HG03378 (cell line): ENCODE measurements around the gene KLF13.
"Not testable (repeated sequence)": the region's sequence is repeated elsewhere in the genome, so short reads cannot be mapped to it uniquely, and the experiment has no call there.

Experiments used
- ATAC-seq: cut with Tn5 transposase; IDR thresholded peaks from one replicate; pipeline ENCODE4 v1.9.1; 2021; ENCODE audit warnings: mild to moderate bottlenecking, moderate library complexity; ENCODE audit not compliant: unreplicated experiment

Gene KLF13

GRCh38 chr15:31344823-31345605, 18.4 kb downstream of the KLF13 start:
- ATAC-seq: no peak

DNA sequence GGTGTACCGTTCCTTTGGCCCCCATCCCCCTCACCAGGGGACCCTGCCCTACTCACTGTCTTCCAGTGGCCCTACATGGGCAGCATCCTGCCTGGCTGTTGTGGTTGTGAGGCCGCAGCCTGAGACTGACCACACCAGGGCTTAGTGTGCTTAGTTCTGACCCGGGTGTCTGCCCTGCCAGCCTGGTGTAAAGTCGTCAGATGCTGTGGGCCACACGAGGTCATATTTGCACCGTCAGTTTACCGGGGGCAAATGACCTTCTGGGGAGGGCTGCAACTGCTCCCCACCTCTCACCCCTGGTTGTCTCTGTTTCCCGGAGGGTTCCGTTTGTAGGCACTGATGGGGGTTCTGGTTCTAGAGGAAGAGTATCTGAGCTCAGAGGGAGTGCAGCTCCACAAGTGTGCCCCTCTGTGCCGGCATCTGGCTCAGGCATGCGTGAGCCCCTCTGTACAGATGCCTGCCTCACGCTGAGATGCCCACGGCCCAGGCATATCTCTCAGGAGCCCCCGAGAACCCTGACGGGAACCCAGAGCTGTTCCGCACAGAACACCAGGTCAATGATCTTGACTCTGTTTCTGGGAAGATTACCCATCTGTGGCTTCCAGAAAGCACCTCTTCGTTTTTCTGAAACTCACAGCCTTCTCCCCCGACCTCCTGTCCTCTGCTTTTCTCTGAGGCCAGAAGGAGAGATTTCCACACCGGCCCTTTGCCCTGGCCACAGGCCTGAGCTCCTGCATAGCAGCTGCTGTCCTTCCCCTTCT, 19.2 kb downstream of the KLF13 start:
- no peak for ATAC-seq

- ATAC-seq: no peak
These were observed 19.9 kb downstream of the KLF13 start for GRCh38 chr15:31346367-31347066.

DNA sequence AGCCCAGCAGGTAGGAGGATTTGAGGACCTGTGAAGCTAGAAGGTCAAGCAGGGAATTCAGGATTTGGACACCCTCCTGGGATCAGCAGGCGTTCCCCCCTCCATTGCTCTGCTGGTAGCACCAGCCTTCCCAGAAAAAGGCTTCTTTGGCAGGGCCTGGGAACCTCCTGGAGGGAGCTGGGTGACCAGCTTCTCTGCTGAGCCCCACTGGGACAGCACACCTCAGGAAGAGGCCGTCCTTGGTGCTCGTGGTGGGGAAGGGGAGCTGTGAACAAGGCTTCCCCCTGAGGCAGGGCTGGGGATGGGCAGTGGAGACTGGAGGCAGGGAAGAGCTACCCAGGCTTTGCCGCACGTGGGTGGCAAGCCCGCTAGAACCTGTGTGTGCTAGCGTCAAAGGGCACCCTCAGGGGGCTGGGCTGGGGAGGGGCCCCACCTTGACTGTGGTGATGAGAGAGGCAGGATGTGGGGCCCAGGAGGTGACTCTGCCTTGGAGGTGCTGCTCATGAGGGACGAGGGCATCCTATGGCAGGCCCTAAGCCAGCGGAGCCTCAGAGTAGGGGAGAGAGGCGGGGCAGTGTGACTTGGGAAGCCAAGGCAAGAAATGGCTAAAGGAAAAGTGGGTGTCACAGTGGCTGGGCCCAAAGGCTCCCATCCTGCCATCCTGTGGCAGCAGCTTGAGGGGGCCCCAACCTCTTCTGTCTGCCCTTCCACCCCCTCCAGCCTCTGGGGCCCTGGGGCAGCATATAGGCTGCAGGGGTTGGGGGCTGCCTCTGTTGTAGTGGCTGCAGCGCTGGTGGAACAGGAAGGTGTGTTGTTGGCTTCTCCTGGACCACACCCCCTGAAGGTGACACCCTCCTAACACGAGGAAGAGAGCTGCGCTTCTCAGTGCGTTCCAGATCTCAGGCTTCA, 20.7 kb downstream of the KLF13 start:
- ATAC-seq: no peak

GRCh38 chr15:31347981-31348803, 21.6 kb downstream of the KLF13 start:
- ATAC-seq: no peak

- ATAC-seq: no peak
These were observed 22.9 kb downstream of the KLF13 start for GRCh38 chr15:31349233-31350141.

DNA sequence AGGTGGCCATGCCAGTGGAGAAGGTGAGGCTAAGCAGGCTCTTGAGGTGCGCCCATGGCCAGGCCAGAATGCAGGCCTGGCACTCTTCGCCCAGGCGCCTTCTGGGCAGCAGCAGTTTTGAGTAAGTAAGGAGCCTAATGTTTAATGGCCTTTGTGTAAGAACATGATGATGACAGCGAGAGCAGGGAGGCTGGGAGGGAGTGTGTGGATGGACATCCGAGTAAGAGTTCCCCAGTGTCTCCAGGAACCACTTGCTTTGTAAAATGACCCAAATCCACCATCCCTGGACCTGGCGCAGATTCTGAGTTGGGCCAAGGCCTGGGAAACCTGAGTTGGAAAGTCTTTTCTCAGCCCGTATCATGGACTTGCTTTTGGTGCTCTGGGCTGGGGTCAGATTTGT, 24.1 kb downstream of the KLF13 start:
- no peak for ATAC-seq

- no peak for ATAC-seq
These were observed 25.7 kb downstream of the KLF13 start for GRCh38 chr15:31352339-31352751.

DNA sequence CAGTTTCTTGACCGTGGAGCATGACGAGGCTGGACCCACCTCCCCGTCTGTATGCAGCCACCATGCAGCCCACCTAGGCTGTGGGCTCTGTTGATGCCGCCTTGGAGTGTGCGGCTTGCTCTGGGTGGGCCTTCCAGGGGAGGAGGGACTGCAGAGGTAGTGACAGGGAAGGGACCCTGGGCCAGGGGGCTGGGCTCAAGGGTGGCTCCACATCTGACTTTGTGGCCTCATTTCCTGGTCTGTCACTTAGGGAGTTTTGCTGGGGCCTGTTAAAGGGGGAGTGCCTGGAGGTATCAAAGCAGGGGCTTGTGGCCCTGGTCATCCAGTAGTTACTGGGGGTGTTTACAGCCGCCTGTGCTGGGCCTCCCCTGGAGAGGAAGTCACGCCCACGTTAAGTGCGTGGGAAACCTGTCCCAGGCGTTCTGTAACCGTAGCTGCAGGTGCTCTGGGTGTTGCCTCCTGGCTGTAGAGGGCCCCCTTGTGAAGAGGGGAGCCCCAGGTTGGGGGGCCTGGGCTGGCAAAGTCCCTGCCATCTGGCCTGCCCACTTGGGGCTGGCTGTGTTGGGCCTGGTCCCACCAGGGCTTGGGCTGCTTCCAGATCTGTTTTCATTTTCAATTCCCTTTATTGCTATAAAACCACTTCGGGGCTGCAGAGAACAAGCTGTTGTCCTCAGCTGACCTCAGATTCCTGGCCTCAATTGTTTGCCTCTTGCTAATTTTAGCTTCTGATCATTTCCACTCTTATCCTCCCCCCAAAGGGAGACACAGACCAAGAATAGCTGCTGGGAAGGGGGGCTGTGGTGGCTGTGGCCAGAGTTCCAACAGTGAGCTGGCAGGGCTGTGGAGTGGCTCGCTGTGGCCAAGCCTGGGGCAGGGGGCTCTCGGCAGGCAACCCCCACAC, 26.5 kb downstream of the KLF13 start:
- peak; percentile 73 for ATAC-seq

DNA sequence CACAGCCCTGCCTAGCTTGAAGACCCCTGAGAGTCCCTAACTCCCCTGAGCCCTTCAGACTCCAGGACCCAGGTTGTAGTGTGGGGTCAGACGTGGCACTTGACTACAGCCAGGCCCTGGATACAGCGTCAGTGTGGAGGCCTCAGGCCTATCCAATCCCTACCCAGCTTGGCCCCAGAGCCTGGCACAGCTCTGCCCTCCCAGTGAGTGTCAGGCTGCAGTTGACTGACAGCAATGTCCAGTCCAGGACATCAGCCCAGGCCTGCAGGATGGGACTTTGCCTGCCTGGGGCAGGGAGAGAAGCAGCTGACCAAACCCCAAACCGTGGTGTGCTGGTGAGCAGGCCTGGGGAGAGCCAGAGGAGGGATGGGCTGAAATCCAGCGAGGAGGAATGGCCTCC, 27.3 kb downstream of the KLF13 start:
- ATAC-seq: no peak

DNA sequence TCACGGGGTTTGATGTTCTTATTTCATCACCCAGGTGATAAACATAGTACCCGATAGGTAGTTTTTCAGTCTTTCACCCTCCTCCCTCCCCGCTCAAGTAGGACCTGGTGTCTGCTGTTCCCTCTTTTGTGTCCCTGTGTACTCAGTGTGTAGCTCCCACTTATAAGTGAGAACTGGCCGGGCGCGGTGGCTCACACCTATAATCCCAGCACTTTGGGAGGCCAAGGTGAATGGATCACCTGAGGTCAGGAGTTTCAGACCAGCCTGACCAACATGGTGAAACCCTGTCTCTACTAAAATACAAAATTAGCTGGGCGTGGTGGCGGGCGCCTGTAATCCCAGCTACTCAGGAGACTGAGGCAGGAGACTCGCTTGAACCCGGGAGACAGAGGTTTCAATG, 29.5 kb downstream of the KLF13 start:
- ATAC-seq: not testable (repeated sequence)

GRCh38 chr15:31357148-31357547, 30.5 kb downstream of the KLF13 start:
- no peak for ATAC-seq

DNA sequence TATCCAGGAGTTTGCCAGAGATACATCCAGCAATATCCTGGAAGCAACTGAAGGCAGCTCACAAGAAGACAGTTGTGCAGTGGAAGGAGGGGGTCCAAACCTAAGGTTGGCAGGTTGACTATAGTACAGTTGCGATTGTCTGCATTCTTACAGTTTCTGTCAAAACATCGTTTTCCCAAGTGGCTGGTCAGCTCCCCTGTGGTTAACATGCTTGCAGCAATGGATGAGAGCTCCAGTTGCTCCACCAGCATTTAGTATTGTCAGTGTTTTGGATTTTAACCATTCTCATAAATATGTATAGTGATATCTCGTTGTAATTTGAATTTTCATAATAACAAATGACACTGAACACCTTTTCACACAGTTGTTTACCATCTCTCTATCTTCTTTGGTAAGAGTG, 31.5 kb downstream of the KLF13 start:
- ATAC-seq: no peak

DNA sequence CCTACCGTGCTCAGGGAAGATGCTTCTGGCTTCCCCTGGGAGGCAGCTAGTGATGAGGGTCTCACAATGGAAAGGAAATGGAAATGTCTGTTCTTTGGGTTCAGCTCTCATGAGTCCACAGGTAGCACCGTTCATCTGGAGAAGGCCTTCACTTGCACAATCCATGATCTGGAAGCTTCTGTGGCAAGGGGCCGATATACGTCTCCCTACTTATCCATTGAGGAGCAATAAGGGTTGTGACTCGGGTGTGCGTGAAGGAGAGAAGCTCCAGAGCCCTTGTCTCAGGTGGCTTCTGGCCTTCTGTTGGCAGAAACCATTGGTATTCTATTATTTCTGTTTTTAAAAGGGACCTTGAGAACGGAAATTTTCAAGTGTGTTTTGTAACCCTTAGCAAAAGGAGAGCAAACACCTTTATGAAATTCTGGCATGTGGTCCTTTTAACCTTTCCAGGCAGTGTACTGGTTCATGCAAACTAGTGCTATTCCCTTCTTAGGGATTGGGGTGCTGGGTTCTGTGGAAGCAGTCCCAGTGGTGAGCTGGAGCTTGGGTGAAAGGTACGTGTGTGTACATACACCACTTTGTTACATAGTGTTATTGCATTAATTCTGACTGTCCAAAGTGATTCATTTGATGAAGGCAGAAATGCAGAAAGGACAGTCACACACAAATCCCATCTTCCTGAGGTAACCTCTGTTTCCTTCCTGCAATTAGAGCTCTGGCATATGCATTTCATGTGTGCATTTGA, 32.5 kb downstream of the KLF13 start:
- ATAC-seq: no peak

GRCh38 chr15:31359702-31360111, 33.1 kb downstream of the KLF13 start:
- ATAC-seq: no peak

DNA sequence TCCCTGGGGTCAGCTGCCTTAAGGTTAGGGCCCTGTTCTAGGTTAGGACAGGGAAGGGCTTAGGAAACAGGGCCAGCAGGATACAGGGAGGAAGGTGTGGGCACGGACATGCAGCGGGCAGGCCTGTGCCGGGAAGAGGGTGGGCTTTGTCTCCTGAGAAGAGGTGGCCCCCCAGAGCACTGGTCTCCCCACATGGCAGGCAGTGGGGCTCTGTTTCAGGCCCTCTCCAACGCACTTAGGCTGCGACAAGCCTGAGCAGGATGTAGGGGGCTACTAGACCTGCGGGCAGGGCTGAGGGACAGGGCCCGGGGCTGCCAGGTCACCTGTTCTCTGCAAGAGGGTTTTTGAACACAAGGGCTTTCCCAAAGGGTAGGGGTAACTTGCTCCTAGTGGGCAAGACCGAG, 33.5 kb downstream of the KLF13 start:
- ATAC-seq: no peak
